ENCODE results near the gene ABTB2.

Gene ABTB2

DNA sequence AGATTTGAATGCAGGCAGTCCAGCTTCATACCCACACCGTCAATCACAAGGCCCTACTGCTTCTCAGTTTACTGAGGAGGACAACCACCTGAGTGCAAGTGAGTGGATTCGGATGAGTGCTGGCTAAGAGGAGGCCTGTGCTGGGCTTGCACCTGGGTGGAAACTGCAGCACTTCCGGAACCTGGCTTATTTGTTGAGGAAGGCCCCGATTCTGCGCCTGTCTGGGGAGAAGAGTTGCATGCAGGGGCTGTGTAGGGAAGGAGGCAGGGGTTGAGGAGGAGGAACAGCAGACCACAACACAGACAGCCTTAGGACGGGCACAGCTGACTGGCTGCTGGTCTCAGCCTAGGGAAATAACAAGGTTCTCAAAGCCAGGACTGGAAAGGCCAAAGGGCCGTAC, 20.8 kb downstream of the ABTB2 start:
- no peak for TF ChIP-seq POLR2AphosphoS5 (IDR thresholded peaks at IDR 0.05; ENCODE audit: low read depth, low read length)
- TF ChIP-seq FOXP2 (optimal IDR thresholded peaks at IDR 0.05; ENCODE audit: borderline replicate concordance, extremely low read depth, extremely low read length, insufficient read depth): no peak
- no peak for TF ChIP-seq TAF1 (IDR thresholded peaks at IDR 0.05; ENCODE audit: borderline replicate concordance, insufficient read depth, low read length)
- TF ChIP-seq, protein P1, sequence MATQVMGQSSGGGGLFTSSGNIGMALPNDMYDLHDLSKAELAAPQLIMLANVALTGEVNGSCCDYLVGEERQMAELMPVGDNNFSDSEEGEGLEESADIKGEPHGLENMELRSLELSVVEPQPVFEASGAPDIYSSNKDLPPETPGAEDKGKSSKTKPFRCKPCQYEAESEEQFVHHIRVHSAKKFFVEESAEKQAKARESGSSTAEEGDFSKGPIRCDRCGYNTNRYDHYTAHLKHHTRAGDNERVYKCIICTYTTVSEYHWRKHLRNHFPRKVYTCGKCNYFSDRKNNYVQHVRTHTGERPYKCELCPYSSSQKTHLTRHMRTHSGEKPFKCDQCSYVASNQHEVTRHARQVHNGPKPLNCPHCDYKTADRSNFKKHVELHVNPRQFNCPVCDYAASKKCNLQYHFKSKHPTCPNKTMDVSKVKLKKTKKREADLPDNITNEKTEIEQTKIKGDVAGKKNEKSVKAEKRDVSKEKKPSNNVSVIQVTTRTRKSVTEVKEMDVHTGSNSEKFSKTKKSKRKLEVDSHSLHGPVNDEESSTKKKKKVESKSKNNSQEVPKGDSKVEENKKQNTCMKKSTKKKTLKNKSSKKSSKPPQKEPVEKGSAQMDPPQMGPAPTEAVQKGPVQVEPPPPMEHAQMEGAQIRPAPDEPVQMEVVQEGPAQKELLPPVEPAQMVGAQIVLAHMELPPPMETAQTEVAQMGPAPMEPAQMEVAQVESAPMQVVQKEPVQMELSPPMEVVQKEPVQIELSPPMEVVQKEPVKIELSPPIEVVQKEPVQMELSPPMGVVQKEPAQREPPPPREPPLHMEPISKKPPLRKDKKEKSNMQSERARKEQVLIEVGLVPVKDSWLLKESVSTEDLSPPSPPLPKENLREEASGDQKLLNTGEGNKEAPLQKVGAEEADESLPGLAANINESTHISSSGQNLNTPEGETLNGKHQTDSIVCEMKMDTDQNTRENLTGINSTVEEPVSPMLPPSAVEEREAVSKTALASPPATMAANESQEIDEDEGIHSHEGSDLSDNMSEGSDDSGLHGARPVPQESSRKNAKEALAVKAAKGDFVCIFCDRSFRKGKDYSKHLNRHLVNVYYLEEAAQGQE (IDR thresholded peaks at IDR 0.05; ENCODE audit: insufficient read depth in 1 of 2, low read depth in 2 of 2, low read length in 2 of 2): no peak
- no peak for TF ChIP-seq SIN3A (IDR thresholded peaks at IDR 0.05; ENCODE audit: borderline replicate concordance, insufficient read depth, low read length)

DNA sequence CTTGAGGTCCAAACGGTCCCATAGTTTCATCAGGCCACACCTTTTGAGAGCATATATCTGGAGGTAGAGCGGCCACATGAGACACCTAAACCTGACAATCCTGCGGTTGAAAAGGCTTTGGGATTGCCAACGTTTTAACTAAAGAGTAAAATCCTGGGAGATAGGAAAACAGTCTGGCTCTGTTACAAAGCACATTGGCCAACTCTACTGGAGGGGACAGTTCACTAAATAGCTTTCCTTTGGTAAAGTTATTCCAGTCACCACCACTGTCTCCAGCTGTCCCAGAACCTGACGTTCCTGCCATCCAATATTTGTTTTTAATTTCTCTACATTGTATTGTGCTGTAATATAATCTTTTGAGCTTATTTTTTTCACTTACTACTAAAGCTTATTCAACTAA, 22.0 kb downstream of the ABTB2 start:
- TF ChIP-seq, protein P1 (IDR thresholded peaks at IDR 0.05; ENCODE audit: insufficient read depth in 1 of 2, low read depth in 2 of 2, low read length in 2 of 2): no peak
- TF ChIP-seq TAF1 (IDR thresholded peaks at IDR 0.05; ENCODE audit: borderline replicate concordance, insufficient read depth, low read length) (no peak), POLR2AphosphoS5 (IDR thresholded peaks at IDR 0.05; ENCODE audit: low read depth, low read length) (no peak), SIN3A (IDR thresholded peaks at IDR 0.05; ENCODE audit: borderline replicate concordance, insufficient read depth, low read length) (no peak), FOXP2 (optimal IDR thresholded peaks at IDR 0.05; ENCODE audit: borderline replicate concordance, extremely low read depth, extremely low read length, insufficient read depth) (no peak)

DNA sequence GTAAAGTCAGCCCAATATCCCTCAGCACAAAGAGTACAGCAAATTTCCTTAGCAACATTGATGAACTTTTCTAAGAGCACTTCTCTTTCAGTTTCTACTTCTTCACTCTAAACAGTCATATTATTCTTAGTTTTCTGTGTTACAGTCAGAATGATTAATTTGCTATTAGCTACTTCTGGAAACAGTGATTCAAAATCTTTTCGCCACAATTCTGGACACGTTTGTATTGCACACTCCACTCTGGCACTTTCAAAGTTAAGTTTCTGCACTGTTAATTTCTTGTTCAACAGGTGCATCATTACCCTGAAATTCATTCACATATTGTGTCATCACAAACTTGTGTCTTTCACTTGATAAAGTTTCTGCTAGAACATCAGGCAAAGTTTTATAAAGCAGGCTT, 22.5 kb downstream of the ABTB2 start:
- TF ChIP-seq, protein P1 (IDR thresholded peaks at IDR 0.05; ENCODE audit: insufficient read depth in 1 of 2, low read depth in 2 of 2, low read length in 2 of 2): no peak
- TF ChIP-seq SIN3A (IDR thresholded peaks at IDR 0.05; ENCODE audit: borderline replicate concordance, insufficient read depth, low read length) (no peak), FOXP2 (optimal IDR thresholded peaks at IDR 0.05; ENCODE audit: borderline replicate concordance, extremely low read depth, extremely low read length, insufficient read depth) (no peak), POLR2AphosphoS5 (IDR thresholded peaks at IDR 0.05; ENCODE audit: low read depth, low read length) (no peak), TAF1 (IDR thresholded peaks at IDR 0.05; ENCODE audit: borderline replicate concordance, insufficient read depth, low read length) (no peak)

DNA sequence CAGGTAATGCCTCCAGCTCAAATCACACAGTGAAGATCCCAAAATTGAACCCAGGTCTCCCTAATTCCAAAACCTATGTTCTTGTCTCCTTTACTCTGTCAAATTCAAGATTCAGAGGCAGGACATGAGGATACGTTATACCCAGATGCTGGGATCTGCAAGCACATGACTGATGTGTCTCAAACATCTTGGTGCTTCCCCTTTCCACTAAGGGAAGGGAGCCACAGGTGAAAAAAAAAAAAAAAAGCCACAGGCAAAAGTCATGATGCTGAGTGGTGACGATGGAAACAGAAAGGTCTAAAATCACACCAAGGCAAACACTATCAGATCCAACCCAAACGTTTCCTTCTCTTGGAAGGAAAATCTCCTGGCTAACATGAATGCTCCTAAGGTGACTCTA, 24.0 kb downstream of the ABTB2 start:
- no peak for TF ChIP-seq FOXP2 (optimal IDR thresholded peaks at IDR 0.05; ENCODE audit: borderline replicate concordance, extremely low read depth, extremely low read length, insufficient read depth)
- TF ChIP-seq, protein P1 (IDR thresholded peaks at IDR 0.05; ENCODE audit: insufficient read depth in 1 of 2, low read depth in 2 of 2, low read length in 2 of 2): no peak
- TF ChIP-seq SIN3A (IDR thresholded peaks at IDR 0.05; ENCODE audit: borderline replicate concordance, insufficient read depth, low read length): no peak
- TF ChIP-seq POLR2AphosphoS5 (IDR thresholded peaks at IDR 0.05; ENCODE audit: low read depth, low read length): no peak
- no peak for TF ChIP-seq TAF1 (IDR thresholded peaks at IDR 0.05; ENCODE audit: borderline replicate concordance, insufficient read depth, low read length)

DNA sequence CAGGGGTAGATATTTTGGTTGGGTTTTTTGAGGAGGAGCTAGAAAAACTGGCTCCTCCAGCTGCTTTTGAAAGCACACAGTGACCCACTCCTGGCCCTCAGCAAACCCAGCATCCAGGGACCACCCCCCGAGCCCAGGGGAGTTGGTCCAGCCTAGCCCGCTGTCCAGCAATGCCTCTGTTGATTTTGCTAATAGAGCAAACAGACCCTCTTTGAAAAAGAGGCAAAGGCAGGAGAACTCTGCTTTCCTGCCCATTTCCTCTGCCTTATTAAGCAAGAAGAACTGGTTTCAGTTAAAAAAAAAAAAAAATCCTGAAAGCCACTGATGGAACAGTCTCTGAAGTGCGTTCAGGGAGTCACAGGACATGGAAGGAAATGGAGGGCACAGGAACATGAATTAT, 25.3 kb downstream of the ABTB2 start:
- TF ChIP-seq FOXP2 (optimal IDR thresholded peaks at IDR 0.05; ENCODE audit: borderline replicate concordance, extremely low read depth, extremely low read length, insufficient read depth): no peak
- TF ChIP-seq, protein P1 (IDR thresholded peaks at IDR 0.05; ENCODE audit: insufficient read depth in 1 of 2, low read depth in 2 of 2, low read length in 2 of 2): peak; percentile 51 to 82; a peak in 3 of 4 replicates
- TF ChIP-seq POLR2AphosphoS5 (IDR thresholded peaks at IDR 0.05; ENCODE audit: low read depth, low read length): no peak
- no peak for TF ChIP-seq SIN3A (IDR thresholded peaks at IDR 0.05; ENCODE audit: borderline replicate concordance, insufficient read depth, low read length)

All from PFSK-1 (cell line).